ENCODE measurements around the gene SAXO2.
"Not testable (repeated sequence)": the region's sequence is repeated elsewhere in the genome, so short reads cannot be mapped to it uniquely, and the experiment has no call there.

The SAXO2 gene, protein sequence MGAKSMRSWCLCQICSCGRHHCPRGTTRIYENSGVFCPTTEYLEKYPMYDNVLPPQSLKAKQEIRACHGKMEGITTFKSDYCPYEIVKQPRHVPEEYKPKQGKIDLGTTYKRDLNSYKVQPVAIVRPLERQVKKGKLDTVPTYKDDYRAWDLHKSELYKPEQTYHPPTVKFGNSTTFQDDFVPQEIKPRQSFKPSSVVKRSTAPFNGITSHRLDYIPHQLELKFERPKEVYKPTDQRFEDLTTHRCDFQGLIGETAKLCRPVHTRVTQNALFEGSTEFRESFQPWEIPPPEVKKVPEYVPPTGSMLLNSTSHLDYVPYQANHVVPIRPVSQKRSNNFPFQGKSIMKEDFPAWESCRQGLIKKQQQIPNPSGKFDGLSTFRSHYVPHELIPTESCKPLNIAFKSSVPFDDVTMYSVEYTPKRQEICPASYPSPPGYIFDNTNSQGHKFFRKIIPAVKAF

DNA sequence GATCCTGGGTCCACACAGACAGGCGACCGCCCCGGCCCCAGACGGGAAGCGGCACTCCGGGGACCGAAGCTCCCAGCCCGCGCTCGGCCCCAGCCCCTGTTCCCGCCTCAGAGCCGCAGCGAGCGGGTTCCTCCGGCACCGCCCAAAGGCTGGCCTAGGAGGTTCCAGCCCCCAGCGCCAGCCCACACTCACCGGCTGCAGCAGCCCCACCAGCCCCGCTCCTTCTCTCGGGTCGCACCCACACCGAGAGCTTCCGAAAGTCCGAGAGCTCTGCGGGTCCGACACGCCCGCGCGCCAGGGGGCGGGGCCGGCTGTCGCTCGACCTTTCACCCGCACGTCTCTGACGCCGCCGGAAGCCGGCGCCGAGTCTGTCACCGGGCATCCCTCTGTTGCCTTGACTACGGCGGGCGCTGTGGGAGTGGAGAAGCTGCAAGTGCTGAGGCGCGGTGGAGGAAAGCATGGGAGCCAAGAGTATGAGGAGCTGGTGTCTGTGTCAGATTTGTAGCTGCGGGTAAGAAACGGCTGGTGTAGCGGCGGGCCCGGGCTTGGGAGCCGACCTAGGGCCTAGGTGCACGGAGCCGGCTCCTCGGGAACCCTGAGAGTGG, at the start of gene SAXO2, which contains the start of gene EFL1:
Gene SAXO2, plus strand, starts transcription at position 397 of the 605 bp plus-strand sequence. Its CDS starts 62 bp downstream, at position 459.
Gene EFL1, minus strand, starts transcription at position 313 of the 605 bp plus-strand sequence. CDS start 956 bp downstream, outside the sequence.
- peak within 1 kb of the TSS; percentile 76 to 89 for H3K4me3 ChIP-seq (replicated peaks in 1 of 2; ENCODE audit: low read depth in 2 of 2, low read length in 2 of 2)
- DNase-seq (ENCODE audit: low read depth in 2 of 2): peak; percentile 89 to 90
- TF ChIP-seq, protein P1, sequence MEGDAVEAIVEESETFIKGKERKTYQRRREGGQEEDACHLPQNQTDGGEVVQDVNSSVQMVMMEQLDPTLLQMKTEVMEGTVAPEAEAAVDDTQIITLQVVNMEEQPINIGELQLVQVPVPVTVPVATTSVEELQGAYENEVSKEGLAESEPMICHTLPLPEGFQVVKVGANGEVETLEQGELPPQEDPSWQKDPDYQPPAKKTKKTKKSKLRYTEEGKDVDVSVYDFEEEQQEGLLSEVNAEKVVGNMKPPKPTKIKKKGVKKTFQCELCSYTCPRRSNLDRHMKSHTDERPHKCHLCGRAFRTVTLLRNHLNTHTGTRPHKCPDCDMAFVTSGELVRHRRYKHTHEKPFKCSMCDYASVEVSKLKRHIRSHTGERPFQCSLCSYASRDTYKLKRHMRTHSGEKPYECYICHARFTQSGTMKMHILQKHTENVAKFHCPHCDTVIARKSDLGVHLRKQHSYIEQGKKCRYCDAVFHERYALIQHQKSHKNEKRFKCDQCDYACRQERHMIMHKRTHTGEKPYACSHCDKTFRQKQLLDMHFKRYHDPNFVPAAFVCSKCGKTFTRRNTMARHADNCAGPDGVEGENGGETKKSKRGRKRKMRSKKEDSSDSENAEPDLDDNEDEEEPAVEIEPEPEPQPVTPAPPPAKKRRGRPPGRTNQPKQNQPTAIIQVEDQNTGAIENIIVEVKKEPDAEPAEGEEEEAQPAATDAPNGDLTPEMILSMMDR (IDR thresholded peaks at IDR 0.05; ENCODE audit: low read depth, low read length): no peak

DNA sequence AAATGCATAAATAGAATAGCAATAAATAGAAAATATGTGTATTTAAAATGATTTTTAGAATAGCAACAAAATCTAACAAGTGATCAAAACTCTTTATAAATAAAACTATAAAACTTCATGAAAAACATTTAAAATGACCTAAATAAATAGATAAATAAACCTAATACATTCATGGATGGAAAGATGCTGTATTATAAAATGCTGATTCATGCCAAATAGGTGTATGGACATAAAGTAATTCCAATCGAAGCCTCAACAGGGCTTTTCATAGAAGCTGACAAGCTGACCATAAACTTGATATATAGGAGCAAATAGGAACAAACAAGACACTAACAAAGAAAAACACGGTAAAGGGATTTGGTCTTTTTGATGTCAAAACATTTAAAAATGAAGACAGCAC, 46.5 kb upstream of the SAXO2 start:
- DNase-seq (ENCODE audit: low read depth in 2 of 2): not testable (repeated sequence)

DNA sequence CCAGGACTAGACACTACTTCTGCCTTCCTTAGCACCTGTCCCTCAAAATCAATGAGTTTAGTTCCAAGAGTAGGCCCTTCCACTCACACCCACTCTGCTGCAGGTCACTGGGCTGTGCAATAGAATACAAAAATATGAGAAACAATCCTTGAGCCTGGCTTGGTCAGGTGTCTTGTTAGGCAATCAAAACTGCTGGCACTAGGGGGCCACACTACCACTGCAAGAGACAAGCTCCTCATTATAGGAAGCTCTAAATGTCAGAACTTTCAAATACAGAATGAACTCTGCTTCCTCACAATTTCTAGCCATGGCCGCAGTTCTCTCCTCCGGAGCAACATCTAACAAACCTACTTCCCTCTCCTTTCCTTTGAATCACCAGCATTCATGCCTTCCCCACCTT, 41.1 kb upstream of the SAXO2 start:
- H3K4me3 ChIP-seq (replicated peaks in 1 of 2; ENCODE audit: low read depth in 2 of 2, low read length in 2 of 2): not testable (repeated sequence)
- peak; percentile 24 to 46 for DNase-seq (ENCODE audit: low read depth in 2 of 2)
- TF ChIP-seq, protein P1 (IDR thresholded peaks at IDR 0.05; ENCODE audit: low read depth, low read length): peak; percentile 12

More for the DNA sequence above, 46.5 kb upstream of the SAXO2 start:
- H3K4me3 ChIP-seq (replicated peaks in 1 of 2; ENCODE audit: low read depth in 2 of 2, low read length in 2 of 2): not testable (repeated sequence)

DNA sequence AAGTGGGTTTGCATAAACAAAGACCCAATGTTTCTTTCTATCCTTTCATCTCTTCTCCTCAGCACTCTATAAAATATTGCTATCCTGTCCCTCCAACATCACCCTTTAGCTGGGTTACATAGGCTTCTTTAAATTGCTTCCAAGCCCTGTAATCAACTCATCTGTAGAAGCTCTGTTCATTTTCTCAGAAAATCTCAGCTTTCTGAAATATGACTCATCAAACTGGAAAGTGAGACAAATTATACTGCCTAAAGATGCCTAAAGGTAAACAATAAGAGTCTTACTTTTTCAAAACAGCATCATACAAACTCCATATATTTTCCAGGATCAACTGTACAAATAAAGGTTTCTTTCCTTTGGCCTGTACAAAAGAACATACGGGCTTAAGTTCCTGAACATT, 33.9 kb upstream of the SAXO2 start:
- TF ChIP-seq, protein P1 (IDR thresholded peaks at IDR 0.05; ENCODE audit: low read depth, low read length): no peak
- no peak overlapping the region for H3K4me3 ChIP-seq (replicated peaks in 1 of 2; ENCODE audit: low read depth in 2 of 2, low read length in 2 of 2)
- no peak for DNase-seq (ENCODE audit: low read depth in 2 of 2)

DNA sequence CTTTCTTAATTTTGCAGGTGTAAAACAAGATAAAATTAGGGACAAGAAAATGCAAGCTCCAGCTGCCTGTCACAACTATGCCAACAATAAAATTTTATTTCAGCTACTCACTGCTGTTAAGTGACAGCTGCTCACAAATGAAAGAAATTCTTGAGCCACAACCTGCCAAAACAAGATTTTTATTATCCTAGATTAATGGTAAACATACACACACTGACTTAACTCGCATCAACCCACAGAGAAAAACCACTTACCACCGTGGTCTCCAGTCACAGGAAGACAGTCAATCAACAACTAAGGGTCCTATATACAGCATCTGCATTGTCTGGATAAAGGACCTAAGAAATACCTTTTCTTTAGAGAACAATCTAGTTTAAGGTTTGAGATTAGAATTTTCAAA, 31.4 kb upstream of the SAXO2 start:
- no peak for DNase-seq (ENCODE audit: low read depth in 2 of 2)
- TF ChIP-seq, protein P1 (IDR thresholded peaks at IDR 0.05; ENCODE audit: low read depth, low read length): no peak
- H3K4me3 ChIP-seq (replicated peaks in 1 of 2; ENCODE audit: low read depth in 2 of 2, low read length in 2 of 2): no peak overlapping the region

DNA sequence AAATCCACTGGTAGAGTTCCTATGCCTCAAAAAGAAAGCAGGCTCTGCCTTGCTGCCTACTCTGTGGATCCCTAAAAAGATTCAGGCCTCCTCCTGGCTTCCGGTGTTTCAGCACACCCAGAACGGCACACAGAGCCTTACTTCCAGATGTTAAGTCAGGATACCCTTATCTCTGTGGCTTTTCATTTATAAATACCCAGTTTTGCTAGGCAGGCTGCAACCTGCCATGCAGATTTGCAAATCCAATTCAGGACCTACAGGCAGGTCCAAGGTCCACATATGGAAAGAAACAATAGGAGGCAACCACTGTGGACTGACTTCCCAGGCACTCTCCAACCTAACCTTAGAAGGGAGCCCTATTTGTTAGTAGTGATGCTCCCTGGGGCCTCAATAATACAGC, 30.8 kb upstream of the SAXO2 start:
- H3K4me3 ChIP-seq (replicated peaks in 1 of 2; ENCODE audit: low read depth in 2 of 2, low read length in 2 of 2): no peak overlapping the region
- no peak for DNase-seq (ENCODE audit: low read depth in 2 of 2)
- TF ChIP-seq, protein P1 (IDR thresholded peaks at IDR 0.05; ENCODE audit: low read depth, low read length): no peak

DNA sequence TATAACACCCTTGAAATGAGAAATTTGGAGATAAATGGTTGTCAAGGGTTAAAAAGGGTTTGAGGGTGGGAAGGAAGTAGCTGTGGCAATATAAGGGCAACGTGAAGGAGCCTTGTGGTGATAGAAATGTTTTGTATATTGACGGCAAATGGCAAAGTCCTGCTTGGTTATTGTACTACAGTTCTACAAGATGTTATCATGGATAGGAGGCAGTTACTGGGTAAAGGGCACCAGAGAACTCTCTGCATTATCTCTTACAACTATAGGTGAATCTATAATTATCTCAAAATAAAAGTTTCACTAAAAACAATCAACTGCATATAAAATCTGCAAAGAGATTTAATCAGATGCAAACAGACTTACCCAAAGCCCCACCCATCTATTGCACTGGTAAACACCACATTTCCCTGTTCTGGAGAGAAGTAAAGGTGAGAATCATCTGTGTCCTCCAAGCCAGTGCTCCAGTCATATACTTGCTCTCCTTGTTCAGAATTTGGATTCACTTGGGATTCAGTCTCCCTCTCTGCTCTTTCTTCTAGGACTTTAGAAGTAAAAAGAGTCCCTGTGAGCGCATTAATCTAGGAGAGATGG, 24.6 kb upstream of the SAXO2 start:
- H3K4me3 ChIP-seq (replicated peaks in 1 of 2; ENCODE audit: low read depth in 2 of 2, low read length in 2 of 2); DNase-seq (ENCODE audit: low read depth in 2 of 2): not testable (repeated sequence)

Data from cardiac fibroblast (primary cell).